ENCODE measurements around the gene CEACAM21.
"Not testable (repeated sequence)": the region's sequence is repeated elsewhere in the genome, so short reads cannot be mapped to it uniquely, and the experiment has no call there.

CEACAM21 gene

GRCh38 chr19:41549884-41550283 is 26.1 kb upstream of the CEACAM21 start:
- no peak for DNase-seq (ENCODE audit: low spot score)

- DNase-seq (ENCODE audit: low spot score) = no peak
Measured at GRCh38 chr19:41551212-41551610, 24.8 kb upstream of the CEACAM21 start.

GRCh38 chr19:41551711-41552110 is 24.3 kb upstream of the CEACAM21 start:
- DNase-seq (ENCODE audit: low spot score) = no peak

- no peak for DNase-seq (ENCODE audit: low spot score)
Measured at GRCh38 chr19:41552558-41552957, 23.4 kb upstream of the CEACAM21 start.

GRCh38 chr19:41553804-41554203 is 22.2 kb upstream of the CEACAM21 start:
- DNase-seq (ENCODE audit: low spot score) = no peak

GRCh38 chr19:41554907-41555306 is 21.1 kb upstream of the CEACAM21 start:
- no peak for DNase-seq (ENCODE audit: low spot score)

- no peak for DNase-seq (ENCODE audit: low spot score)
Measured at GRCh38 chr19:41555748-41556147, 20.2 kb upstream of the CEACAM21 start.

GRCh38 chr19:41563854-41564514 is 12.0 kb upstream of the CEACAM21 start:
- DNase-seq (ENCODE audit: low spot score) = no peak

- DNase-seq (ENCODE audit: low spot score) = no peak
Measured at GRCh38 chr19:41564515-41565378, 11.2 kb upstream of the CEACAM21 start.

- no peak for DNase-seq (ENCODE audit: low spot score)
Measured at GRCh38 chr19:41565379-41565720, 10.6 kb upstream of the CEACAM21 start.

- DNase-seq (ENCODE audit: low spot score) = no peak
Measured at GRCh38 chr19:41566001-41566400, 10.0 kb upstream of the CEACAM21 start.

GRCh38 chr19:41569481-41570150 is 6.3 kb upstream of the CEACAM21 start:
- DNase-seq (ENCODE audit: low spot score) = no peak

GRCh38 chr19:41570179-41570578 is 5.8 kb upstream of the CEACAM21 start:
- DNase-seq (ENCODE audit: low spot score) = no peak

GRCh38 chr19:41570639-41571112 is 5.3 kb upstream of the CEACAM21 start:
- DNase-seq (ENCODE audit: low spot score) = peak; percentile 79

- DNase-seq (ENCODE audit: low spot score) = no peak
Measured at GRCh38 chr19:41577144-41577830, 1.3 kb downstream of the CEACAM21 start.

- DNase-seq (ENCODE audit: low spot score) = no peak
Measured at GRCh38 chr19:41577833-41578232, 1.9 kb downstream of the CEACAM21 start.

GRCh38 chr19:41578886-41579285 is 2.9 kb downstream of the CEACAM21 start:
- no peak for DNase-seq (ENCODE audit: low spot score)

- DNase-seq (ENCODE audit: low spot score) = not testable (repeated sequence)
Measured at GRCh38 chr19:41581068-41581467, 5.1 kb downstream of the CEACAM21 start.

GRCh38 chr19:41582577-41583182 is 6.7 kb downstream of the CEACAM21 start:
- DNase-seq (ENCODE audit: low spot score) = not testable (repeated sequence)

- DNase-seq (ENCODE audit: low spot score) = no peak
Measured at GRCh38 chr19:41584260-41584810, 8.4 kb downstream of the CEACAM21 start.

GRCh38 chr19:41584931-41585330 is 9.0 kb downstream of the CEACAM21 start:
- DNase-seq (ENCODE audit: low spot score) = no peak
